GM19395 (cell line): ENCODE measurements around the gene BRD4.
A peak's percentile ranks its signal among the peaks of the same experiment; 100 is the strongest.

Source experiments
- ATAC-seq: cut with Tn5 transposase; IDR thresholded peaks from one replicate; pipeline ENCODE4 v1.9.1; 2021; ENCODE audit warnings: mild to moderate bottlenecking, moderate library complexity; ENCODE audit not compliant: unreplicated experiment

Gene BRD4

DNA sequence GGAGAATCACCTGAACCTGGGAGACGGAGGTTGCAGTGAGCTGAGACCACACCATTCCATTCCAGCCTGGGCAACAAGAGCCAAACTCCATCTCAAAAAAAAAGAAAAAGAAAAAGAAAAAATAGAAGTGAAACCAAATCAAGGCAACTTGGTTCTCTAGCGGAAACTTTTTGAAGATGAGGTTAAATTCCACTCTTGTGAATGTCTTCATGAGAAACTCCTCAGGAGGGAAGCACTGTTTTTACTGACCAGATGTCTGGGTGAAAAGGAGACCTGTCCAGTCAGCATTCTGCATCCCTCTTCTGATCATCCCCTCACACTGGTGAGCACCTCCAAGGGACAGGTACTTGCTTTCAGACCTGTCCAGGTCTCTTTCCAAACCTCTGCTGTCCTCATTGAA lies 15.8 kb downstream of the BRD4 start:
- no peak for ATAC-seq

GRCh38 chr19:15315101-15315500 lies 17.2 kb downstream of the BRD4 start:
- ATAC-seq = no peak

DNA sequence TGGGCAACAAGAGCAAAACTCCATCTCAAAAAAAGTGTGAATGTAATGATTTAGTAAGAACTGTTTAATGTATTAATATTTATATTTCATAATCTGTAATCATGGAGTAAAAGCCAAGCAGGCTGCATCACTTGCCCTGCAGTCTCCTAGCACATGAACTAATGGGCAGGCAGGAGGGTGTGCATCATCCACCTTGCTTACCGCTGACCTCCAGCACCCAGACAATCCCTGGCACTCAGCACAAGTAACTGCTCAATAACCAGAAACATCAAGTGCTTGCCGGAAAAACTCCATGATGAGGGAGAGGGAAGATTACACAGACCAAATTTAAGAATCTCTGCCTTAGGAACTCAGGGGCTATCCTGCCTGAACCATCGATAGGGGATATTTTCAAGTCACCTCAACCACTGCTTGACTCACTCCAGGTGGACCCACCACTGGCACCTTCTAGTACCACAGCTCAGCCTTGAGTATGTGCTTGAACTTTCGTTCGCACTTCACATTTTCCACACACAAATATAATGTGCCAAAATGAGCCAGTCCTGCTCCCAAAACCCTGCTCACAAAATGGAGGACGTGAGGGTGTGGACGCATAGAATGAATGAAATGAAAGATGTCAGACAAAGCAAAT lies 18.6 kb downstream of the BRD4 start:
- no peak for ATAC-seq

- no peak for ATAC-seq
Measured at GRCh38 chr19:15307169-15307568, 25.2 kb downstream of the BRD4 start.

- ATAC-seq = no peak
Measured at GRCh38 chr19:15305582-15306334, 26.6 kb downstream of the BRD4 start.

DNA sequence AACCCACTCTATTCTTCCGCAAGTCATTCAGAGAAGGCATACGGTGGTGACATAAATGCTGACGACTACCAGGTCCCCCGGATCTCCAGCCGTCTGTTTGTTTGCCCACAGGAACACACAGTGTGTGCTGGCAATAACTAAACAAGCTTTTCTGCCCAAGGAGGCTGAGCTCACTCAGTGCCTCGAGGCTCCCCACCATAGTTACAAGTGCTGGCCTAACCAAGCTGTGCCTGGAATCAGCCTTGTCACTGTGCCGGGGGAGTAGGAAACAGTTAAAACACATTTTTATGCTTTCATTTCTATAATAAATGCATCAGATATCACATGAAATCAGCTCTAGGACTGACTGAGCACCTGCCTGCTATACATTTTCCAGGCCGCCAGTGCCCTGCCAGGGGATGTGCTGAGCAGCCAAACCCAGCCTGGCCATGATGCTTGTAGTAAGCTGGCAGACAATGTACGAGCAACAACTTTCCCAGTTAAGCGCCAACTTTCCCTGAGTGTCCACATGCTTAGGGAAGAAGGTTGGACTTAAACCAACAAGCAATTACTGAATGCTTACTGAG lies 28.1 kb downstream of the BRD4 start:
- no peak for ATAC-seq

DNA sequence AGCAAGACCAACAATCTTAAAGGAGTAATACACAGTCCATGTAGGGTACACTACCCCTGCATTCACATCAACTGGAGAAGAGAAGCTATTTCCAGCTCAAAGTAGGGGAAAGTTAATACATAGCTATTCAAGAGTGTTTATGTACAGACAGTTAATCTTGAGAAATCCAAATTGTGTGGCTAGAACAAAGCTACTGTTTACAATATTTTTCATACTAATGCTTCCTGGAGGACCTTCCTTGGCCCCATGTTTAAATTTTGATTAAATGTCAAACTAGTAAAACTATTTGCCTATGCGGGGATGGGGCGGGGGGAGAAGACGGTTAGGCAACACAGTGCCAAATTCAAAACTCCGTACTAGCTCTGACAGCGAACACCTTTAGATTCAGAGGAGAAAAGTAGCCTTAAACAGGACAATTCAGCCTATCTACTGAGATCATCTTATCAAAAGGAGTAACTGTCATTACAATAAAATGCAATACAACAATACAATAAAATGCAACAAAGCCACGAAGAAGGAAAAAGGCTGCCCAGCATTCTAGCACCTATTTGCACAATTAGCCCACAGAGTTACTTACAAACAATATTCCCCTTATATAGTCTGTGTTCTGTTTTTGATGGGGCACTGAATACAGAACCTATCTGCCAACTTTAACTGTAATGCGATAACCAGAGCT lies 29.1 kb downstream of the BRD4 start:
- no peak for ATAC-seq

DNA sequence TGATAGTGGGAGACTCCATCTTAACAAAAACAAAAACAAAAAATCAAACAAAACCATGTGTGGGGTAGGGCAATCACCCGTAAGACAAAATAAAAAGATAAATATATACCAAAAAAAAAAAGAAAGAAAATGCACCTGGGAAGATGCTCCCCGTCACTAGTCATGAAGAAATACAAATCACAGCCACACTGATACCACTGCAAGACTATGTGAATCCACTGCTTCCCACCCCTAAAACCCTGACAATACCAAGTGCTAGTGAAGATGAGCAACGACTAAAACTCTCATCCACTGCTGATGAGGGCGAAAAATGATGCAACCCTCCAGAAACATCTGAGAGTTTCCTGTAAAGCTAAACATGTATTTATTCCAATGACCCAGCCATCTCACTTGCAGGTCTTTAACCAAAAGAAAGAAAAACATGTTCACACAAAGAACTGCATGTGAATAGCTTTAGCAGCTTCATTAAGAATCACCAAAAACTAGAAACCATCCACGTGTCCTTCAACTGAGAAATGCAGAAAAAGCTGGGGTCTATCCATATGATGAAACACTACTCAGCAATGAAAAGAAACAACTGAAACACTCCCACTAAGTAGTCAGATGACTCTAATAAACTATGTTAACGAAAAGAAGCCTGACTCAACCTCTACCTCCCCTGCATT lies 31.7 kb downstream of the BRD4 start:
- no peak for ATAC-seq

DNA sequence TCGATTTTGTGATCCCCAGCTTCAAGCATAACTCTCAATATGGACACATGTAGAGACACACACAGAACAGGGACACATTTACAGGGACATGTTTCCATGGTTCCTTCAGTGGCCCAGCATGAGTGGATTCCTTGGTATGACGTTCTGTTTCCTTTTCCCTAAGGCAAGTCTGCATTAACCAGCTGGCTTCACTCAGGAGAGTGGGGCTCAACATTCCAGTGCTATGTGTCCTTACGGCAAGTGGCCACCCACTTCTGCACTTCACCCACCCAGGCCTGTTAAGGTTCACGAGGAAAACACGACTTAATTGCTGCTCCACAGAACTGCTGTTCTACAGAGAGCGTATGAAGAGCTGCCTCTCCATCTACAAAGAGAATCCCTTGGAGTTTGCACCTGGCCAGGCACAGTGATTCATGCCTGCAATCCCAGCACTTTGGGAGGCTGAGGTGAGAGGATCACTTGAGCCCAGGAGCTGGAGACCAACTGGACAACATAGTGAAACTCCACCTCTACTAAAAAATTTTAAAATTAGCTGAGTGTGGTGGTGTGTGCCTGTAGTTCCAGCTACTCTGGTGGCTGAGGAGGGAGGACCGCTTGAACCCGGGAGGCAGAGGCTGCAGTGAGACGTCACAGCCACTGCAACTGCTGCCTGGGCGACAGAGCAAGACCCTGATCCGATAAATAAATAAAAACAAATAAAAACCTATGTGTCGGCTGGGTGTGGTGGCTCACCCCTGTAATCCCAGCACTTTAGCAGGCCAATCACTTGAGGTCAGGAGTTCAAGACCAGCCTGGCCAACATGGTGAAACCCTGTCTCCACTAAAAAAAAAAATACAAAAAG lies 32.5 kb downstream of the BRD4 start:
- no peak for ATAC-seq

DNA sequence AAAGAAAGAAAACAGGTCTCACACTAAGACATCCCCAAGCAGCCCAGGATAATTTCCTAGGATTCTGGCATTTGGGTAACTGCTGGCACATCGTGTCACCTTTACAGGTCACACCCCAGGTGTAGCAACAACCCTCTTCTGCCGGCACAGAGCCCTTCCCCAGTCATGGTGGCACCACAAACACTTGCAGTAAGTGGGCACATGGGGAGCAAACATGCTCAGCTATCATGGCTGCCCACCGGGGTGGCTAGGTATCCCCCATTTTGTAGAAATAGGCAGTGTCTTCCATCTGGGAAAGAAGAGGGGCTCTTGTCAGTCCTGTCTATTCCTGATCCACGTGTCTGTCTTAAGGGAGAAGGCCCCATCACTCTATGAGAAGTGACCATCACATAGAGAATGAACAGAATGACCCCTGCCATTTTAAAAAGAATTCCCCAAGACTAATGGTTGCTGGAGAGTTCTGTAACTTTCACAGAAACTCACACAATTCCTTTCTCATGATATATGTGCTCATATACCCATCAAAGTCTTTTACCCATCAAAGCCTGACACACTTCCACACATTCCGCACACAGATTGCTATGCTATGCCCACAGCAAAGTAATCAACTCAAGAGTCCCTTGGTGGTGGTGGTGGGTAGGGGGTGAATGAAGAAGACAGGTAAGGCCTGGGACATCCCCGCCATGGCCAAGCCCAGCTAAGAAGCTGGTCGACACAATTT lies 33.3 kb downstream of the BRD4 start:
- no peak for ATAC-seq

DNA sequence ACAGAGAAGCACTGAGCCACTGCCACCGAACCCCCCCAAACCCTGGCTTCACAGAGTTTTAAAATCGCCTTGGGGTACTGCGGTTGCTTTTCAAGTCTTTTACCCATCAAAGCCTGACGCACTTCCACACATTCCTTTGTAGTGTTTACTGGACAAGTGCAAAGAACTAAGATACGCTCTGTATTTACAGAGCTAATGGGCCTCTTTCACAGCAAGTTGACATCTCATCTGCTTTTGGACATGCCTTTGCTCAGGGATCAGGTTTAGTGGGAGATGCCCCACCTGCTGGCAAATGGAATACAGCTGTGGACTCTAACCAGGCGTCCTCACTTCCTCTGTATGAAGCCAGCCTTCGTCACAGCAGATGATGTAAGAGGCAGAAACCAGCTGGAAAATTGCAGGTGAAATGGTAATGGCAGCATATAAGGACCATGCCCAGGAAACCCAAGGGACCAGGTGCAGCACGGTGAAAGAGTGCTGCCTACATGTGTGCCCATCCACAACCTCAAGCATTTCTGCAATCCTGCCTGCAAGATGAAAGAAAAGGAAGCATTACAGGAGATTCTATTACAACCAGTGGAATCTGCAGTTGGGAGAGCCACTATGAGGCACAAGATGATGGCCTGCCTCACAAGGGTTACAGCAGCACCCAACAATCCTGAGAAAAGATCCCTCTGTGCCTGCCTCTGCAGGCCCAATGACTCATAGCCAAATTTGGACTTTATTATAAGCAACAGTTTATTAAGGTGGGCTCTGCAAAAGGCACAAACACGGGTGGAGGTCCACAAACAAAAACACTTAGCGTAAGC lies 34.7 kb downstream of the BRD4 start:
- ATAC-seq = no peak

- no peak for ATAC-seq
Measured at GRCh38 chr19:15296841-15297415, 35.4 kb downstream of the BRD4 start.

DNA sequence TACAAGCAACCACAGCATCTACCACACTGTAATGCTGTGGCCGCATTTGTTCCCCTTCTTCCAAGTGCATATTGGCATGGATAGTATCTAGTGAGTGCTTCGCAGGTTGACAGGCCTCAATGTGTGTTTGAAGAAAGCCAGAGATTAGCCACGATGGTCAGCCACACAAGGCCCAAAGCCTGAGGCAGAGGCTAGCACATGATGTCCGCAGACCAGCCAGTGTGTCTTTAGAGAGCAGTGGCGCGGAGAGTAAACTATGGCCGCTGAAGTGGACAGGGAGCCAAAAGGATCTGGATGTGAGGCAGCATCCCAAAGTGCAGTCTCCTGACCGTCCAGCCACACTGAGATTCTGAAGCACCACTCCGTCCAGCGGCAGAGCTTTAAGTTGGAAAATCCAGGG lies 36.0 kb downstream of the BRD4 start:
- ATAC-seq = no peak

- no peak for ATAC-seq
Measured at GRCh38 chr19:15294561-15294990, 37.8 kb downstream of the BRD4 start.

DNA sequence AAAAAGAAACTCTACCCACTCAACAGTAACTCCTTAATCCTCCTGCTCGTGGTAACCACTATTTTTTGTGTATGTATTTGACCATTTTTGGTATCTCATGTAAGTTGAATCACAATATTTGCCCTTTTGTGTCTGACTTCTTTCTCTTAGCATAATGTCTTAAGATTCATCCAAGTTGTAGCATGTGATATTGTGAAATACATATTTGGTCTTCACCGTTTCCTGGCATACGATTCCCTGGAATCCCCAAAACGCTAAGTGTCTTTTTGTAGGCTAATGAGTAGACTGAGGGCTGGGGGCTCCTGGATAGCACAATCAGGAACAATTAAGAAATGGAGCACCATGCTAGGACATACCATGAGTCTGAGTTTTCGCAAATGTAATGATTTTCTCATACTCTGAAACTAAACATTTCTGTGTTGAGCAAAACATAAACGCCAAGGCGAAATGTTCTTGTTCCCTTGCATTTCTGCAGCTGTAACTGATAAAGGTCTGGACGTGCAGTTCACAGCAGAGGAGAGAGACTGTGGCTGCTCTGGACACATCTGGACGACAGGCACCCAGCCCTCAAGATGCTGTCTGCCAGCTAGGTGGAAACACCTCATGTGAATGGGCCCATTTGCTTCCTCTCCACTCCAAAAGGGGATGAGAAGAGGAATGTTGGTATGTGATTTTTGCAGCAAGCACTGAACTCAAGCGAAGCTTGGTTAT lies 38.4 kb downstream of the BRD4 start:
- ATAC-seq = no peak

- peak; percentile 65 for ATAC-seq
Measured at GRCh38 chr19:15292847-15293582, 39.3 kb downstream of the BRD4 start.

DNA sequence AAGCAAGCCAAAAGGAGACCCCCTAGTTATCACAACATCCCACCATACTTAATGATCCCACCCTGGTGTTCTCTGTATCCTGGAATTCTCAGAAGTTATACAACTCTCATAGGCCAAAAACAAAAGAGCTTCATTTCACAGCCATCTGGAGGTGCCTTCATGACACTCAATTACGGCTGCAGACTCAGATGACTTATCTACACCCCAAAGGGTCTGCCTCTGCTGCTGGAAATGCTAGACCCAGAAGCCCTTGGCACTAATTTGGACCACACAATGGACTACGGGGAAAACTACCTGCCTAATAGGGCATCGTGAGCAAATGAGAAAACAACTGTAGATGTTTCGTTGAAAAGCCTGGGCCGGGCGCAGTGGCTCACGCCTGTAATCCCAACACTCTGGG lies 40.2 kb downstream of the BRD4 start:
- no peak for ATAC-seq
